SK-N-MC (cell line): Measurements from ENCODE around the gene CORO1C.

Experiments
- EZH2 ChIP-seq: fragments of 200-600 bp; sonication (generic); IDR thresholded peaks from one replicate; pipeline ENCODE4 v1.6.1; 2017; ENCODE audit warnings: antibody characterized with exemption
- FOXP2 ChIP-seq: optimal IDR thresholded peaks from 2 replicates; pipeline ENCODE3; 2011; ENCODE audit warnings: mild to moderate bottlenecking, moderate library complexity; ENCODE audit not compliant: insufficient read depth; ENCODE audit errors: extremely low read length, control extremely low read depth
- POLR2AphosphoS5 ChIP-seq: IDR thresholded peaks from 2 replicates; pipeline ENCODE4 v1.6.1; 2012; ENCODE audit warnings: mild to moderate bottlenecking, low read depth, low read length, borderline replicate concordance

- TF ChIP-seq POLR2AphosphoS5 (no peak), EZH2 (no peak), FOXP2 (no peak)
These were observed 1.3 kb upstream of the CORO1C start for GRCh38 chr12:108732489-108733229.
